H1 (cell line): Measurements from ENCODE around the gene CTLA4. TPM values are rescaled to one million over a fixed set of nuclear protein-coding genes. Genes with fewer than 3 reads are reported as not detected.

Source experiments
- CTCF ChIA-PET: fragments of 300-600 bp; sonication (Branson Sonifier 250); formaldehyde crosslinking; loops from one replicate; lab custom pipeline; 2021; ENCODE audit not compliant: partially characterized antibody; lab: Charles Lee
- POLR2A ChIA-PET: fragments of 300-600 bp; sonication (Branson Sonifier 250); formaldehyde crosslinking; loops from one replicate; lab custom pipeline; 2021; ENCODE audit warnings: inconsistent platforms; ENCODE audit not compliant: partially characterized antibody; lab: Charles Lee
- DNase-seq, 2 experiments: peaks; one replicate each; pipeline versions ENCODE4 v3.0.0 to v3.0.0-alpha.2; 2010 to 2022; ENCODE audit warnings: low spot score in 2 of 2, low read depth in 1 of 2, mixed read lengths in 1 of 2
- FAIRE-seq: peaks from 2 replicates; lab custom pipeline; 2011; peaks lifted over from hg19 to GRCh38; lab: Jason Lieb, UNC
- H2AFZ ChIP-seq: 2 replicates; pipeline ENCODE4 v1.8.1; 2012; ENCODE audit warnings: low read length, inconsistent platforms
- H2AK5ac ChIP-seq: 2 replicates; pipeline ENCODE4 v1.6.1; 2013; ENCODE audit warnings: low read depth, low read length
- H2BK120ac ChIP-seq: replicated peaks from 2 replicates; pipeline ENCODE3; 2013; ENCODE audit warnings: low read depth, low read length, inconsistent platforms
- H2BK12ac ChIP-seq: 2 replicates; pipeline ENCODE4 v1.6.1; 2013; ENCODE audit warnings: low read depth, low read length
- H2BK15ac ChIP-seq: 2 replicates; pipeline ENCODE4 v1.6.1; 2013; ENCODE audit warnings: low read length
- H2BK20ac ChIP-seq: 2 replicates; pipeline ENCODE4 v1.6.1; 2013; ENCODE audit warnings: low read length
- H2BK5ac ChIP-seq: 2 replicates; pipeline ENCODE4 v1.6.1; 2013; ENCODE audit warnings: low read depth, low read length
- H3K14ac ChIP-seq: 2 replicates; pipeline ENCODE4 v1.6.1; 2013; ENCODE audit warnings: inconsistent platforms; ENCODE audit not compliant: insufficient read length
- H3K18ac ChIP-seq: 2 replicates; pipeline ENCODE4 v1.6.1; 2013; ENCODE audit warnings: low read length; ENCODE audit errors: extremely low read depth
- H3K23ac ChIP-seq: 2 replicates; pipeline ENCODE4 v1.6.1; 2013; ENCODE audit warnings: inconsistent platforms; ENCODE audit not compliant: insufficient read length
- H3K23me2 ChIP-seq: 2 replicates; pipeline ENCODE4 v1.6.1; 2013; ENCODE audit warnings: low read depth, low read length
- H3K27ac ChIP-seq: 2 replicates; pipeline ENCODE4 v1.6.1; 2011; ENCODE audit warnings: low read depth, low read length, inconsistent platforms
- H3K27me3 ChIP-seq, 4 experiments: replicated peaks in 1 of 4; 1 replicate in 1 of 4; 2 replicates in 3 of 4; pipeline versions ENCODE4 v1.6.1 to v1.8.1; 2011 to 2013; ENCODE audit warnings: low read length in 3 of 4, mild to moderate bottlenecking in 3 of 4, inconsistent platforms in 2 of 4, mixed read lengths in 2 of 4, moderate library complexity in 1 of 4; ENCODE audit not compliant: control insufficient read depth in 3 of 4, insufficient read depth in 3 of 4; ENCODE audit errors: extremely low read depth in 1 of 4
- H3K36me3 ChIP-seq, 4 experiments: 2 replicates each; pipeline versions ENCODE4 v1.6.1 to v1.8.1; 2011 to 2013; ENCODE audit warnings: mild to moderate bottlenecking in 4 of 4, low read length in 3 of 4, moderate library complexity in 2 of 4, control low read depth in 1 of 4, inconsistent platforms in 1 of 4; ENCODE audit not compliant: insufficient read depth in 4 of 4, control insufficient read depth in 2 of 4
- H3K4ac ChIP-seq: replicated peaks from 2 replicates; pipeline ENCODE3; 2013; ENCODE audit warnings: low read length, low read depth, mixed read lengths, inconsistent platforms; ENCODE audit not compliant: insufficient read length
- H3K4me1 ChIP-seq, 4 experiments: replicated peaks in 1 of 4; 1 replicate in 1 of 4; 2 replicates in 3 of 4; pipeline versions ENCODE4 v1.6.1 to v1.8.1; 2011 to 2013; ENCODE audit warnings: low read length in 3 of 4, inconsistent platforms in 2 of 4, mixed read lengths in 1 of 4; ENCODE audit not compliant: insufficient read depth in 4 of 4, control insufficient read depth in 3 of 4
- H3K4me2 ChIP-seq, 2 experiments: 2 replicates each; pipeline versions ENCODE4 v1.6.1 to v1.8.1; 2011 to 2013; ENCODE audit warnings: low read depth in 2 of 2, low read length in 2 of 2, control low read depth in 1 of 2, inconsistent platforms in 1 of 2, mild to moderate bottlenecking in 1 of 2; ENCODE audit not compliant: insufficient read depth in 1 of 2
- H3K4me3 ChIP-seq, 4 experiments: fragments of 200-600, 300-600 bp in 1 of 4; sonication (generic), shearing (Covaris generic), sonication (Bioruptor Twin) in 1 of 4; 2 replicates each; pipeline versions ENCODE4 v1.5.1 to v1.8.1; 2011 to 2016; ENCODE audit warnings: low read length in 4 of 4, low read depth in 3 of 4, control low read depth in 2 of 4, inconsistent platforms in 2 of 4, mild to moderate bottlenecking in 2 of 4, mixed read lengths in 1 of 4, moderate library complexity in 1 of 4; ENCODE audit not compliant: insufficient read depth in 2 of 4; ENCODE audit errors: extremely low read depth in 1 of 4
- H3K56ac ChIP-seq: replicated peaks from 2 replicates; pipeline ENCODE3; 2013; ENCODE audit warnings: low read depth, mild to moderate bottlenecking, mixed read lengths, low read length, inconsistent platforms; ENCODE audit not compliant: insufficient read length
- H3K79me1 ChIP-seq: 2 replicates; pipeline ENCODE4 v1.6.1; 2013; ENCODE audit warnings: low read depth, low read length, control low read depth
- H3K79me2 ChIP-seq, 2 experiments: 2 replicates each; pipeline versions ENCODE4 v1.6.1 to v1.8.1; 2012 to 2013; ENCODE audit warnings: low read length in 2 of 2, mild to moderate bottlenecking in 2 of 2, inconsistent platforms in 1 of 2; ENCODE audit not compliant: insufficient read depth in 2 of 2, control insufficient read depth in 1 of 2
- H3K9ac ChIP-seq, 4 experiments: replicated peaks in 1 of 4; 1 replicate in 1 of 4; 2 replicates in 3 of 4; pipeline versions ENCODE4 v1.6.1 to v1.8.1; 2011 to 2013; ENCODE audit warnings: low read depth in 3 of 4, low read length in 3 of 4, control low read depth in 2 of 4, mild to moderate bottlenecking in 2 of 4, moderate library complexity in 2 of 4, inconsistent platforms in 1 of 4; ENCODE audit errors: extremely low read depth in 1 of 4
- H3K9me3 ChIP-seq, 2 experiments: 2 replicates each; pipeline versions ENCODE4 v1.6.1 to v1.8.1; 2012 to 2013; ENCODE audit warnings: mild to moderate bottlenecking in 2 of 2, moderate library complexity in 2 of 2, control low read depth in 1 of 2, inconsistent platforms in 1 of 2, low read depth in 1 of 2, low read length in 1 of 2, mixed read lengths in 1 of 2; ENCODE audit not compliant: insufficient read depth in 2 of 2
- H4K20me1 ChIP-seq, 2 experiments: replicated peaks in 1 of 2; 2 replicates each; pipeline versions ENCODE3 to v1.8.1; 2011 to 2013; ENCODE audit warnings: inconsistent platforms in 2 of 2, low read length in 2 of 2, mild to moderate bottlenecking in 1 of 2; ENCODE audit not compliant: insufficient read depth in 2 of 2, control insufficient read depth in 1 of 2
- H4K5ac ChIP-seq: 2 replicates; pipeline ENCODE4 v1.6.1; 2013; ENCODE audit warnings: low read length, low read depth, mixed read lengths, inconsistent platforms; ENCODE audit not compliant: insufficient read length
- H4K8ac ChIP-seq: 2 replicates; pipeline ENCODE4 v1.8.0; 2013; ENCODE audit warnings: mild to moderate bottlenecking, moderate library complexity, low read length, inconsistent platforms; ENCODE audit not compliant: insufficient read depth; ENCODE audit errors: extremely low read depth
- H4K91ac ChIP-seq: replicated peaks from 2 replicates; pipeline ENCODE3; 2013; ENCODE audit warnings: low read length, mixed read lengths, inconsistent platforms; ENCODE audit not compliant: insufficient read length
- BCL11A ChIP-seq, 2 experiments: IDR thresholded peaks; one replicate each; pipeline ENCODE4 v1.6.1; 2011; ENCODE audit warnings: low read depth in 2 of 2, low read length in 2 of 2, mild to moderate bottlenecking in 2 of 2
- BRCA1 ChIP-seq: IDR thresholded peaks from 2 replicates; pipeline ENCODE4 v1.6.1; 2012; ENCODE audit warnings: low read depth, low read length, improper control_type of control experiment
- EZH2 ChIP-seq: fragments of 200-600 bp; sonication (generic); IDR thresholded peaks from 2 replicates; pipeline ENCODE4 v1.7.1; 2012; ENCODE audit warnings: low read depth, mild to moderate bottlenecking, moderate library complexity, low read length, inconsistent platforms; ENCODE audit not compliant: severe bottlenecking
- HDAC6 ChIP-seq: IDR thresholded peaks from one replicate; pipeline ENCODE4 v1.7.1; 2012; ENCODE audit warnings: low read depth, mild to moderate bottlenecking, inconsistent platforms, low read length, moderate library complexity
- JUND ChIP-seq: IDR thresholded peaks from 2 replicates; pipeline ENCODE4 v1.6.1; 2011; ENCODE audit warnings: mild to moderate bottlenecking, improper control_type of control experiment, low read length
- KDM1A ChIP-seq: fragments of 200-600, 300-600 bp; sonication (generic); IDR thresholded peaks from 2 replicates; pipeline ENCODE4 v1.7.1; 2016; ENCODE audit warnings: mild to moderate bottlenecking, low read length, borderline replicate concordance
- KDM5A ChIP-seq: fragments of 200-600 bp; IDR thresholded peaks from 2 replicates; pipeline ENCODE4 v1.7.1; 2012; ENCODE audit warnings: mild to moderate bottlenecking, low read length, inconsistent platforms, mixed read lengths
- NANOG ChIP-seq: IDR thresholded peaks from 2 replicates; pipeline ENCODE4 v1.6.1; 2011; ENCODE audit warnings: low read length, low read depth, mild to moderate bottlenecking, inconsistent platforms; ENCODE audit not compliant: insufficient read depth, poor library complexity, severe bottlenecking
- NRF1 ChIP-seq: IDR thresholded peaks from 2 replicates; pipeline ENCODE4 v1.6.1; 2011; ENCODE audit warnings: mild to moderate bottlenecking, low read depth, low read length, improper control_type of control experiment
- POLR2A ChIP-seq, 2 experiments: IDR thresholded peaks; 1 replicate in 1 of 2; 2 replicates in 1 of 2; pipeline ENCODE4 v1.6.1; 2011; ENCODE audit warnings: low read depth in 2 of 2, low read length in 2 of 2, mild to moderate bottlenecking in 2 of 2; ENCODE audit errors: control extremely low read depth in 1 of 2
- RAD21 ChIP-seq, 2 experiments: IDR thresholded peaks in 1 of 2; conservative IDR thresholded peaks in 1 of 2; 2 replicates each; pipeline ENCODE4 v1.6.1; 2011; ENCODE audit warnings: low read depth in 2 of 2, low read length in 2 of 2, improper control_type of control experiment in 1 of 2, inconsistent platforms in 1 of 2, mild to moderate bottlenecking in 1 of 2, moderate library complexity in 1 of 2
- RFX5 ChIP-seq: IDR thresholded peaks from 2 replicates; pipeline ENCODE4 v1.6.1; 2011; ENCODE audit warnings: low read depth, low read length, improper control_type of control experiment, borderline replicate concordance
- SAP30 ChIP-seq: fragments of 300-600 bp; sonication (generic); IDR thresholded peaks from 2 replicates; pipeline ENCODE4 v1.7.1; 2012; ENCODE audit warnings: low read length, moderate library complexity, mild to moderate bottlenecking, inconsistent platforms; ENCODE audit not compliant: insufficient read depth, insufficient replicate concordance
- SIX5 ChIP-seq: IDR thresholded peaks from 2 replicates; pipeline ENCODE4 v1.6.1; 2011; ENCODE audit warnings: mild to moderate bottlenecking, low read depth, low read length
- SP2 ChIP-seq: IDR thresholded peaks from 2 replicates; pipeline ENCODE4 v1.6.1; 2012; ENCODE audit warnings: mild to moderate bottlenecking, low read length, inconsistent platforms
- SRF ChIP-seq: IDR thresholded peaks from 2 replicates; pipeline ENCODE4 v1.6.1; 2011; ENCODE audit warnings: mild to moderate bottlenecking, low read depth, low read length, moderate library complexity
- WGBS, 2 experiments: shearing (Covaris generic) in 1 of 2; methylation state at CpG; one replicate each; pipeline versions ENCODE4 v1.1.6 to v1.1.7; 2013 to 2015; ENCODE audit warnings: low lambda C conversion rate in 2 of 2, mixed read lengths in 2 of 2, inconsistent platforms in 1 of 2, low coverage in 1 of 2, missing lambda C conversion rate in 1 of 2; ENCODE audit not compliant: insufficient replicate concordance in 2 of 2, insufficient coverage in 1 of 2, insufficient read length in 1 of 2; ENCODE audit errors: extremely low coverage in 1 of 2, missing lambda C conversion rate in 1 of 2; 5-methylcytosine and 5-hydroxymethylcytosine counted together
- polyA plus RNA-seq, 7 experiments: library from polyadenylated mRNA; depleted of rRNA in 3 of 7; stranded (reverse) in 5 of 7; unstranded in 2 of 7; fragments of >200 nt in 5 of 7; fragments of 200-250 nt in 2 of 7; gene quantifications; 1 replicate in 5 of 7; 2 replicates in 1 of 7; 4 replicates in 1 of 7; pipeline versions ENCODE4 v1.2.1 to v1.2.3, GENCODE V29; 2011 to 2013; ENCODE audit warnings: missing spikeins in 2 of 7, mixed read lengths in 2 of 7
- total RNA-seq: library from RNA; stranded (reverse); fragmentation: NEBNext Ultra II Directional; extraction: Animal tissue kit (Norgen Biotek cat#: 25700); gene quantifications from 2 replicates; pipeline ENCODE4 v1.2.1, GENCODE V29; 2021

Gene CTLA4
- total and polyA plus RNA-seq, 2 of the 8 experiments (the other 6 are each of a cell fraction or from before 2014, with no cell fraction given) = not detected

GRCh38 chr2:203852760-203853159, 14.8 kb upstream of the CTLA4 start:
- H3K79me1 ChIP-seq = no peaks in the 10 kb centered on the region
- no peak overlapping the region for H2BK12ac ChIP-seq
- H3K27me3 ChIP-seq = no peaks in the 10 kb centered on the region
- no peak overlapping the region for H3K4ac ChIP-seq
- ChIA-PET CTCF (no interaction called here), POLR2A (no interaction called here)
- no peaks in the 10 kb centered on the region for H3K36me3 ChIP-seq
- no peak overlapping the region for H3K4me2 ChIP-seq
- no peak overlapping the region for H3K18ac ChIP-seq
- no peak overlapping the region for H4K91ac ChIP-seq
- no peak overlapping the region for H3K14ac ChIP-seq
- no peak overlapping the region for H3K9ac ChIP-seq
- H3K23ac ChIP-seq = no peak overlapping the region
- no peak overlapping the region for H3K4me3 ChIP-seq
- no peak overlapping the region for H2BK120ac ChIP-seq
- no peak overlapping the region for H3K27ac ChIP-seq
- no peaks in the 10 kb centered on the region for H3K79me2 ChIP-seq
- DNase-seq (no peak), FAIRE-seq (no peak)
- H4K20me1 ChIP-seq = no peaks in the 10 kb centered on the region
- no peak overlapping the region for H2BK15ac ChIP-seq
- no peaks in the 10 kb centered on the region for H3K23me2 ChIP-seq
- H3K4me1 ChIP-seq = no peaks in the 10 kb centered on the region
- WGBS, 2 experiments = 100% methylated on average over 2 of the region's 2 CpGs; no CpG with 5 or more reads in 1 of the 2 experiments
- no peak overlapping the region for H2BK5ac ChIP-seq
- H2BK20ac ChIP-seq = no peak overlapping the region
- H3K9me3 ChIP-seq = no peaks in the 10 kb centered on the region
- H2AK5ac ChIP-seq = no peak overlapping the region
- no peak overlapping the region for H4K5ac ChIP-seq
- H3K56ac ChIP-seq = no peak overlapping the region
- no peak overlapping the region for H2AFZ ChIP-seq
- H4K8ac ChIP-seq = no peak overlapping the region
- TF ChIP-seq POLR2A (IDR thresholded peaks at IDR 0.05; ENCODE audit: control extremely low read depth in 1 of 2, low read depth in 2 of 2, low read length in 2 of 2) (no peak), SRF (no peak), BRCA1 (no peak), KDM5A (no peak), KDM1A (no peak), EZH2 (no peak), SP2 (no peak), SIX5 (no peak), NANOG (no peak), NRF1 (no peak), HDAC6 (no peak), RFX5 (no peak), SAP30 (no peak), BCL11A (IDR thresholded peaks at IDR 0.05; ENCODE audit: low read depth in 2 of 2, low read length in 2 of 2) (no peak), RAD21 (IDR thresholded peaks at IDR 0.05 in 1 of 2, conservative IDR thresholded peaks at IDR 0.05 in 1 of 2; ENCODE audit: low read depth in 2 of 2, low read length in 2 of 2) (no peak), JUND (no peak)
